Activated T-helper 9 cell treated with anti-CD3 and anti-CD28 coated beads, Interleukin-2, amount 50 U/mL, for 16 hours (primary cell): ENCODE results near the gene OPHN1.
"Not testable (repeated sequence)": the region's sequence is repeated elsewhere in the genome, so short reads cannot be mapped to it uniquely, and the experiment has no call there.

Experiments used
- DNase-seq: peaks from one replicate; pipeline ENCODE4 v3.0.0-alpha.2; 2020; ENCODE audit warnings: low read depth

Gene OPHN1

GRCh38 chrX:68421636-68422035 is 11.7 kb downstream of the OPHN1 start:
- DNase-seq = no peak

GRCh38 chrX:68420559-68420958 is 12.7 kb downstream of the OPHN1 start:
- DNase-seq = no peak

GRCh38 chrX:68419975-68420374 is 13.3 kb downstream of the OPHN1 start:
- DNase-seq = no peak

- DNase-seq = no peak
Observed at GRCh38 chrX:68417651-68418050, 15.6 kb downstream of the OPHN1 start.

- DNase-seq = no peak
Observed at GRCh38 chrX:68416592-68416991, 16.7 kb downstream of the OPHN1 start.

- no peak for DNase-seq
Observed at GRCh38 chrX:68415316-68415715, 18.0 kb downstream of the OPHN1 start.

- DNase-seq = no peak
Observed at GRCh38 chrX:68413254-68413653, 20.0 kb downstream of the OPHN1 start.

- DNase-seq = no peak
Observed at GRCh38 chrX:68411729-68412128, 21.6 kb downstream of the OPHN1 start.

- DNase-seq = no peak
Observed at GRCh38 chrX:68409194-68409593, 24.1 kb downstream of the OPHN1 start.

- no peak for DNase-seq
Observed at GRCh38 chrX:68403522-68403921, 29.8 kb downstream of the OPHN1 start.

GRCh38 chrX:68403038-68403437 is 30.3 kb downstream of the OPHN1 start:
- no peak for DNase-seq

GRCh38 chrX:68402094-68402493 is 31.2 kb downstream of the OPHN1 start:
- no peak for DNase-seq

- no peak for DNase-seq
Observed at GRCh38 chrX:68398291-68398690, 35.0 kb downstream of the OPHN1 start.

- no peak for DNase-seq
Observed at GRCh38 chrX:68396953-68397352, 36.3 kb downstream of the OPHN1 start.

GRCh38 chrX:68389419-68389960 is 43.8 kb downstream of the OPHN1 start:
- DNase-seq = not testable (repeated sequence)

- no peak for DNase-seq
Observed at GRCh38 chrX:68387776-68388175, 45.5 kb downstream of the OPHN1 start.

GRCh38 chrX:68383540-68383939 is 49.8 kb downstream of the OPHN1 start:
- DNase-seq = no peak

GRCh38 chrX:68377579-68377978 is 55.7 kb downstream of the OPHN1 start:
- not testable (repeated sequence) for DNase-seq

- no peak for DNase-seq
Observed at GRCh38 chrX:68376373-68376772, 56.9 kb downstream of the OPHN1 start.

GRCh38 chrX:68375803-68376202 is 57.5 kb downstream of the OPHN1 start:
- DNase-seq = no peak

GRCh38 chrX:68372665-68373064 is 60.6 kb downstream of the OPHN1 start:
- no peak for DNase-seq

- no peak for DNase-seq
Observed at GRCh38 chrX:68369559-68369958, 63.7 kb downstream of the OPHN1 start.

- DNase-seq = no peak
Observed at GRCh38 chrX:68365341-68365740, 68.0 kb downstream of the OPHN1 start.

GRCh38 chrX:68363984-68364383 is 69.3 kb downstream of the OPHN1 start:
- DNase-seq = no peak

- DNase-seq = no peak
Observed at GRCh38 chrX:68358679-68359078, 74.6 kb downstream of the OPHN1 start.
